ENCODE measurements around the gene PRDM16. TPM values are rescaled to one million over a fixed set of nuclear protein-coding genes. Genes with fewer than 3 reads are reported as not detected.

PRDM16 gene
- total and polyA plus RNA-seq, 2 of the 4 experiments (the other 2 are of a cell fraction): 0.02 TPM; not detected in 1

DNA sequence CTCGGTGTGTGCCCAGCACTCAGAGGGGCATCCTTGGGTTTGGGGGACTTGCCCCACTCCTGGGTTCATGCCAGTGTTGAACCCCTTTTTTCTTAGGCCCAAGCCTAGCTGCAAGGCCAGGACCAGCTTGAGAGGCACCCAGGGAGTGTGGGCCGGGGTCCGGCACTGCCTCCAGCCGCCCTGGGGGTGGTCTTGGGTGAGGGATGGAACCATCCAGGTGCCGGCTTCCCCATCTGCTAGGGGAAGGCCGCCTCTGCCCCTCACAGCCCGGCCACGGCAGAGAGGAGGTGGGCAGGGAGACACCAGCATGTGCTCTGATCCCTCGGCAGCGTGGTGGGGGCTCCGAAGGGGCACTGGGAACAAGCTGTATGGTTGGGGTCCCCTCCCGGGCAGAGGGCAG is 335.3 kb downstream of the PRDM16 start:
- BruUV-seq (replicated peaks): no TSS peak
- Histone ChIP-seq H4K5ac (ENCODE audit: low read depth, low read length) (no peak overlapping the region), H3K9me1 (ENCODE audit: insufficient read depth, low read length) (no peaks in the 10 kb centered on the region)

More for the DNA sequence above, 335.3 kb downstream of the PRDM16 start:
- H3K4ac ChIP-seq (ENCODE audit: low read depth, low read length): no peak overlapping the region
- in situ Hi-C loops (cut with MboI; ENCODE audit: low sequenced_read_pairs) (no loop called here), intact Hi-C loops (cut with micrococcal nuclease) (no loop called here), dilution Hi-C loops (cut with HindIII; ENCODE audit: low sequenced_read_pairs, unreplicated experiment) (no loop called here)
- no peak overlapping the region for H3K4me2 ChIP-seq (ENCODE audit: low read depth, low read length)
- H3K4me1 ChIP-seq (ENCODE audit: control insufficient read depth, insufficient read depth, low read length): peaks cover 2% of the 10 kb centered on the region; the same call in 1 of the 2 replicates
- WGBS, 2 experiments (ENCODE audit: extremely low coverage in 2 of 2, insufficient read length in 1 of 2): 64% methylated on average over 4 of the region's 12 CpGs; no CpG with 5 or more reads in 1 of the 2 experiments
- H2BK20ac ChIP-seq (ENCODE audit: low read depth, low read length): no peak overlapping the region
- peaks cover 3% of the 10 kb centered on the region; the same call in 1 of the 2 replicates for H3K9me3 ChIP-seq (ENCODE audit: control insufficient read depth, insufficient read depth, low read length)
- H3K56ac ChIP-seq (ENCODE audit: extremely low read depth, insufficient read depth, low read length): no peak overlapping the region
- H3K27ac ChIP-seq (ENCODE audit: insufficient read depth, low read length): no peak overlapping the region
- no peak overlapping the region for H2AK9ac ChIP-seq (replicated peaks; ENCODE audit: low read depth, low read length, poor library complexity)
- no peak overlapping the region for H2BK5ac ChIP-seq (ENCODE audit: low read depth, low read length, poor library complexity, severe bottlenecking)
- no peak overlapping the region for H2AK5ac ChIP-seq (ENCODE audit: low read depth, low read length)
- no peak overlapping the region for H2BK15ac ChIP-seq (ENCODE audit: low read depth, low read length)
- no peak overlapping the region for H3K14ac ChIP-seq (replicated peaks; ENCODE audit: low read depth, low read length)
- no peak for DNase-seq
- no peaks in the 10 kb centered on the region for H4K20me1 ChIP-seq (ENCODE audit: insufficient read depth, low read length)
- no peak overlapping the region for H3K18ac ChIP-seq (ENCODE audit: low read depth, low read length)
- POLR2A ChIA-PET (ENCODE audit: unreplicated experiment): no interaction called here
- no peak for ATAC-seq (ENCODE audit: low read depth)
- no peak overlapping the region for H3K4me3 ChIP-seq (ENCODE audit: insufficient read depth, low read depth, low read length)
- H4K91ac ChIP-seq (ENCODE audit: insufficient read depth, low read depth, low read length): no peak overlapping the region
- no peak overlapping the region for H4K8ac ChIP-seq (ENCODE audit: low read depth in 2 of 2, low read length in 2 of 2)
- no peak overlapping the region for H3K9ac ChIP-seq (ENCODE audit: low read depth, low read length)
- no peak overlapping the region for H2BK120ac ChIP-seq (ENCODE audit: low read depth, low read length)
- TF ChIP-seq, protein P1, sequence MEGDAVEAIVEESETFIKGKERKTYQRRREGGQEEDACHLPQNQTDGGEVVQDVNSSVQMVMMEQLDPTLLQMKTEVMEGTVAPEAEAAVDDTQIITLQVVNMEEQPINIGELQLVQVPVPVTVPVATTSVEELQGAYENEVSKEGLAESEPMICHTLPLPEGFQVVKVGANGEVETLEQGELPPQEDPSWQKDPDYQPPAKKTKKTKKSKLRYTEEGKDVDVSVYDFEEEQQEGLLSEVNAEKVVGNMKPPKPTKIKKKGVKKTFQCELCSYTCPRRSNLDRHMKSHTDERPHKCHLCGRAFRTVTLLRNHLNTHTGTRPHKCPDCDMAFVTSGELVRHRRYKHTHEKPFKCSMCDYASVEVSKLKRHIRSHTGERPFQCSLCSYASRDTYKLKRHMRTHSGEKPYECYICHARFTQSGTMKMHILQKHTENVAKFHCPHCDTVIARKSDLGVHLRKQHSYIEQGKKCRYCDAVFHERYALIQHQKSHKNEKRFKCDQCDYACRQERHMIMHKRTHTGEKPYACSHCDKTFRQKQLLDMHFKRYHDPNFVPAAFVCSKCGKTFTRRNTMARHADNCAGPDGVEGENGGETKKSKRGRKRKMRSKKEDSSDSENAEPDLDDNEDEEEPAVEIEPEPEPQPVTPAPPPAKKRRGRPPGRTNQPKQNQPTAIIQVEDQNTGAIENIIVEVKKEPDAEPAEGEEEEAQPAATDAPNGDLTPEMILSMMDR (conservative IDR thresholded peaks at IDR 0.05; ENCODE audit: low read depth, low read length): no peak
- TF ChIP-seq RCOR1 (IDR thresholded peaks at IDR 0.05; ENCODE audit: insufficient replicate concordance, low read length) (no peak), NFE2L2 (IDR thresholded peaks at IDR 0.05; ENCODE audit: low read depth, low read length) (no peak), MXI1 (IDR thresholded peaks at IDR 0.05; ENCODE audit: borderline replicate concordance, low read depth, low read length) (no peak), FOS (IDR thresholded peaks at IDR 0.05; ENCODE audit: low read depth, low read length) (no peak), CEBPB (IDR thresholded peaks at IDR 0.05; ENCODE audit: low read depth, low read length) (no peak), MAZ (IDR thresholded peaks at IDR 0.05; ENCODE audit: borderline replicate concordance, low read depth, low read length) (no peak), MAFK (IDR thresholded peaks at IDR 0.05; ENCODE audit: low read depth, low read length) (no peak), POLR2A (IDR thresholded peaks at IDR 0.05; ENCODE audit: low read depth, low read length) (no peak), RFX5 (IDR thresholded peaks at IDR 0.05; ENCODE audit: low read depth, low read length) (no peak), SMC3 (IDR thresholded peaks at IDR 0.05; ENCODE audit: low read depth, low read length) (no peak), CHD1 (IDR thresholded peaks at IDR 0.05; ENCODE audit: low read depth, low read length) (no peak), BHLHE40 (IDR thresholded peaks at IDR 0.05; ENCODE audit: low read depth, low read length) (no peak), RAD21 (IDR thresholded peaks at IDR 0.05; ENCODE audit: low read length) (no peak)
- TF ChIP-seq, protein P2, sequence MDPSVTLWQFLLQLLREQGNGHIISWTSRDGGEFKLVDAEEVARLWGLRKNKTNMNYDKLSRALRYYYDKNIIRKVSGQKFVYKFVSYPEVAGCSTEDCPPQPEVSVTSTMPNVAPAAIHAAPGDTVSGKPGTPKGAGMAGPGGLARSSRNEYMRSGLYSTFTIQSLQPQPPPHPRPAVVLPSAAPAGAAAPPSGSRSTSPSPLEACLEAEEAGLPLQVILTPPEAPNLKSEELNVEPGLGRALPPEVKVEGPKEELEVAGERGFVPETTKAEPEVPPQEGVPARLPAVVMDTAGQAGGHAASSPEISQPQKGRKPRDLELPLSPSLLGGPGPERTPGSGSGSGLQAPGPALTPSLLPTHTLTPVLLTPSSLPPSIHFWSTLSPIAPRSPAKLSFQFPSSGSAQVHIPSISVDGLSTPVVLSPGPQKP (IDR thresholded peaks at IDR 0.05; ENCODE audit: borderline replicate concordance, low read depth, low read length): no peak
- TF ChIP-seq, protein P3, sequence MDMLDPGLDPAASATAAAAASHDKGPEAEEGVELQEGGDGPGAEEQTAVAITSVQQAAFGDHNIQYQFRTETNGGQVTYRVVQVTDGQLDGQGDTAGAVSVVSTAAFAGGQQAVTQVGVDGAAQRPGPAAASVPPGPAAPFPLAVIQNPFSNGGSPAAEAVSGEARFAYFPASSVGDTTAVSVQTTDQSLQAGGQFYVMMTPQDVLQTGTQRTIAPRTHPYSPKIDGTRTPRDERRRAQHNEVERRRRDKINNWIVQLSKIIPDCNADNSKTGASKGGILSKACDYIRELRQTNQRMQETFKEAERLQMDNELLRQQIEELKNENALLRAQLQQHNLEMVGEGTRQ (IDR thresholded peaks at IDR 0.05; ENCODE audit: low read depth, low read length): no peak
- CTCF ChIA-PET: no interaction called here
- no peaks in the 10 kb centered on the region for H3K79me1 ChIP-seq (ENCODE audit: low read depth in 1 of 2, low read length in 2 of 2)
- peaks cover 7% of the 10 kb centered on the region; the same call in 1 of the 2 replicates for H3K27me3 ChIP-seq (ENCODE audit: control insufficient read depth, insufficient read depth, low read length)
- no peak overlapping the region for H3K23ac ChIP-seq (ENCODE audit: low read depth, low read length)
- no peaks in the 10 kb centered on the region for H3K36me3 ChIP-seq (ENCODE audit: control insufficient read depth, insufficient read depth, low read length)
- no peak overlapping the region for H2AFZ ChIP-seq (replicated peaks; ENCODE audit: low read length, poor library complexity)
